GM19467 (cell line): ENCODE results near the gene TMEM120B.

ENCODE experiments used
- ATAC-seq: cut with Tn5 transposase; IDR thresholded peaks from one replicate; pipeline ENCODE4 v1.9.1; 2021; ENCODE audit warnings: mild to moderate bottlenecking, moderate library complexity; ENCODE audit not compliant: unreplicated experiment

Gene TMEM120B

DNA sequence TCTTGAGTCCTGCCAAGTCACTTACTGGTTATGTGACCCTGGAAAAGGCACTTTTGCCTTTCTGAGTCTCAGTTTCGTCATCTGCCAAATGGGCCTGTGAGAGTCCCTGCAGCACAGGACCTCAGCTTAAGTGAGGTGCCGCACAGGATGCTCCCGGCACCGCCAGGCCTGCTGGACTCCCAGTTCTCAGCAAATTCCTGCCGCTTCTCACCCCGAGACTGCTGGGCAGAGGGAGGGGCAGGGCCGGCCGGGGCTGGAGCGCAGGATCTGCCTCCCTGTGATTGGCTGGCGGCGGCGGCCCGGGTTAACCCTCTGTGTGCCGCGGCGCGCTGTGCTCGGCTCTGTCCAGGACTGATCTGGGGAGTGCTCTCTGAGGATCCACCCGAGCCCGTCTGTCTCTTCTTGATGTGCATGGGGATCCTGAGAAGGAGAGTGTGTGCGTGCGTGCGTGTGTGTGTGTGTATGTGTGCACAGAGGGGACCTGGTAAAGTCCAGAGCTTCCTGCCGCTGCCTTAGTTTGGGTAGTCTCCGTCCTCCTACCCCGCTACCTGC, 99.8 kb downstream of the TMEM120B start:
- ATAC-seq = no peak

- no peak for ATAC-seq
Measured at GRCh38 chr12:121812921-121813896, 100.7 kb downstream of the TMEM120B start.

DNA sequence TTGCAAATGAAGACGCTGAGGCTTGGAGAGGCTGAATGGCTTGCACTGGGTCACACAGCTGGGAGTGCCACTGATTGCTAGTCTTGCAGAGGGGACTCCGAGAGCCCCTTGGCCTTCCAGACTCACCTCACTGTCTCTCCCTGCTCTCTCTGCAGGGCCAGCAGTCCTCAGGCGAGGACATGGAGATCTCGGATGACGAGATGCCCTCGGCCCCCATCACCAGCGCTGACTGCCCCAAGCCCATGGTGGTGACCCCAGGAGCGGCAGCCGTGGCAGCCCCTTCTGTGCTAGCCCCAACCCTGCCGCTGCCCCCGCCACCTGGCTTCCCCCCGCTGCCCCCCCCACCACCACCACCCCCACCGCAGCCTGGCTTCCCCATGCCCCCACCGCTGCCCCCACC, 101.4 kb downstream of the TMEM120B start:
- no peak for ATAC-seq

GRCh38 chr12:121814429-121815119, 102.0 kb downstream of the TMEM120B start:
- ATAC-seq = no peak

DNA sequence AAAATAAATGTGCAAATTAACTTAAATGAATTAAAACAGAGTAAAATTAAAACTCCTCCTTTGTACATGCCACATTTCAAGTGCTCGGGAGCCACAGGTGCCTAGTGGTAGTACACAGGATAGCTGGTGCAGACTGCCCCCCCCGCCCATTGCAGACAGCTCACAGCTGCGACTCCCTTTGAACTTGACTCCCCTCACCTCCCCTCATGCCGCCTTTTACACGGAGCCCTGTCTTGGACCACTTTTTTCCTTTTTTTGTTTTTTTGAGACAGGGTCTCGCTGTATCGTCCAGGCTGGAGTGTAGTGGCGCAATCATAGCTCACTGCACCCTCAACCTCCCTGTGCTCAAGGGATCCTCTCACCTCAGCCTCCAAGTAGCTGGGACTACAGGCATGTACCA, 102.7 kb downstream of the TMEM120B start:
- no peak for ATAC-seq

- no peak for ATAC-seq
Measured at GRCh38 chr12:121816925-121817647, 104.5 kb downstream of the TMEM120B start.

- ATAC-seq = no peak
Measured at GRCh38 chr12:121817648-121818043, 105.1 kb downstream of the TMEM120B start.

- ATAC-seq = no peak
Measured at GRCh38 chr12:121819212-121819949, 106.8 kb downstream of the TMEM120B start.

DNA sequence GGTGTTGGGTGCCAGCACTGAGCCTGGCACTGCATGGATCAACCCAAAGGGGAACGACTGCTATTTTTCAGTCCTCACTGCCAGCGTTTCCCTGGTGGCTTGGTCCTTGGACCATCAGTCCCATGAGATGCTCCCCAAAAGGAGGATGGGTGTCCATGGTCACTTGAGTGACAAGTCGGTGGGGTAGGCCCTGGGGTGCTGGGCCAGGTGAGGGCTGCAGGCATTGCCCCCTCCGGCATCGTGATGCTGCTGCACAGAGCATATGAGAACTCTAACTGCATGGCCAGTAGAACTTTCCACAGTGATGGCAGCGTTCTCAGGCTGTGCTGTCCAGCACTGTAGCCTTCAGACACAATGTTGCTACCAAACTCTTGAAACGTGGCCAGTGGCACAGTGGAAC, 107.5 kb downstream of the TMEM120B start:
- no peak for ATAC-seq

DNA sequence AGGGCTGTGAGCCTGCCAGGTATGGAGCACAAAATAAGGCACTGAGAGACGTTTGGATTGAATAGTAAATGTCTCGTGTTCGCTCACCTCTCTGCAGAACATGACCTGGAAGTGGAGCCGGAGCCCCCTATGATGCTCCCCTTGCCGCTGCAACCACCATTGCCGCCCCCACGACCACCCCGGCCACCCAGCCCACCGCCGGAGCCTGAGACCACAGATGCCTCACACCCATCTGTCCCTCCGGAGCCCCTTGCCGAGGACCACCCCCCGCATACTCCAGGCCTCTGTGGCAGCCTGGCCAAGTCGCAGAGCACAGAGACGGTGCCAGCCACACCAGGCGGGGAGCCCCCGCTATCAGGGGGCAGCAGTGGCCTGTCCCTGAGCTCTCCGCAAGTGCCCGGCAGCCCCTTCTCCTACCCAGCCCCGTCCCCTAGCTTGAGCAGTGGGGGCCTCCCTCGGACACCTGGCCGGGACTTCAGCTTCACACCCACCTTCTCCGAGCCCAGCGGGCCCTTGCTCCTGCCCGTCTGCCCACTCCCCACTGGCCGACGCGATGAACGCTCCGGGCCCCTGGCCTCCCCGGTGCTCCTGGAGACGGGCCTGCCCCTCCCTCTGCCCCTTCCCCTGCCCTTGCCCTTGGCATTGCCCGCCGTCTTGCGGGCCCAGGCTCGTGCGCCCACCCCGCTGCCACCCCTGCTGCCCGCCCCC, 110.0 kb downstream of the TMEM120B start:
- no peak for ATAC-seq

GRCh38 chr12:121823101-121823726, 110.7 kb downstream of the TMEM120B start:
- no peak for ATAC-seq

DNA sequence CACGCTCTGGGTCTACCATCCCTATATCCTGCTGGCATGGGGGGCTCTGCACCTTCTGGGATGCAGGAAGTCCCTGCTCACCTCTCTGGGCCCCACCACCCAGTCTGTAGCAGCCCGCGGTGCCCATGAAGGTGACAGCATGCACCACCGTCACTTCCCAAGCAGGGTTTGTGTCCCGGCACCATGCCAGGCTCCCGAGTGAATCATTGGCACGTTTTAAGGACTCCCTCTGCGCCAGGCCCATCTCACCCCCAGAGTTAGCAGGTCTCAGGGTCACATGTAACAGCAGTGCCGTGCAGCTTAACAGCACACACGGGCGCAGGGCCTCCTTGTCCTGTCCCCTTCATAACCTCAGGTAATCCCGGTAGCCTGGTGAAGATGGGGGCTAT, 111.2 kb downstream of the TMEM120B start:
- no peak for ATAC-seq

DNA sequence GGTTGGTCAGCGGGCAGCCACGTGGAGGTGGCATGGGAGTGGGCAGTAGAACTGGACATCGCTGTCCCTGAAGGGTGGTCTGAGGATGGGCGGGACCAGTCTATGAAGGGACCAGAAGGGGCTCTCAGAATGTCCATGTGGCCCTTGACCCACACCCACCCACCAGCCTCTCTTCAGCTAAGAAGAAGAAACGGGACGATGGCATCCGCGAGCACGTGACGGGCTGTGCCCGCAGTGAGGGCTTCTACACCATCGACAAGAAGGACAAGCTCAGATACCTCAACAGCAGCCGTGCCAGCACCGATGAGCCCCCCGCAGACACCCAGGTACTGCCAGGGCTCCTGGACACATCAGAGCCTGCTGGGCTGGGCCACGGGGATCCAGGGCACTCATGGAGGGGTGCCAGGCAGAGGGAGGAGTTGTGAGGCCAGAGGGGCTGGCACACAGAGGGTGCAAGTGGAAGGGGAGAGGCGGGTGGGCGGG, 112.5 kb downstream of the TMEM120B start:
- ATAC-seq = no peak

DNA sequence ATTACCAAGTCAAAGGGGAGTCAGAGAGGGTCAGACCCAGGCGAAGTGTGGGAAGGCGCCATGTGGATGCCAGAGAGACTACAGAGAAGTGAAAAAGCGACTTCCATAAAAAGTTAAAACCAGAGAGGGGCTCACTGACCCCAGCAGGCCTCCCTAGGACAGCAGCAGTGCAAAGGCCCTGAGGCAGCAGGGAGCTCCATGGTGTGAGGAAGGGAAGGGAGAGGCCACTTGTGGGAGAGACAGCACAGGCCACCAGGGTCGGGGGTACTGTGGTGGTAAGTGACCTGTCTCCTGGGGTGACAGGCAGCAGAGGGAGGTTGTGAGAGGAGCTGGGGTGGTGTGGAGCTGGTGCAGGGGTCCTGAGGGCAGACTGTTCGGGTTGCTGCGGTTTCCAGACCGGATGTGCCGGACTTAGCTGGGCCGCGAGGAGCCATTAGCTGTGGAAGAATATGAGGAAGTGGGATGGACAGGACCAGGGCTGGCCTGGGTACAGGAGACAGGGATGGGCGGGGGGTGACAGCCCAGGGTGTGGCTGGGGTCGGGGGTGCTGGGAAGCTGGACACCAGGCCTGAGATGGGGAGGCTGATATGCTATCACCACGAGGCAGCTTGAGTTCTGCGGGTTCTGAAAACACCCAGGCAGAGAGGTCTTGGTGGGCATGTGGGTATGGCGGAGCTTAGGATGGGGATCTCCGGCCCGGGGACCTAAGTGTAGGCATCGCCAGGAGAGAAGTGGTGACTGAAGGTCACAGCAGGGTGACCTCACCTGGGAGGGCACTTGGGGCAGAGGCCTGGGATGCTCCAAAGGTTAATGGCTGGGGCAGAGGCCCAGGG, 114.0 kb downstream of the TMEM120B start:
- no peak for ATAC-seq

DNA sequence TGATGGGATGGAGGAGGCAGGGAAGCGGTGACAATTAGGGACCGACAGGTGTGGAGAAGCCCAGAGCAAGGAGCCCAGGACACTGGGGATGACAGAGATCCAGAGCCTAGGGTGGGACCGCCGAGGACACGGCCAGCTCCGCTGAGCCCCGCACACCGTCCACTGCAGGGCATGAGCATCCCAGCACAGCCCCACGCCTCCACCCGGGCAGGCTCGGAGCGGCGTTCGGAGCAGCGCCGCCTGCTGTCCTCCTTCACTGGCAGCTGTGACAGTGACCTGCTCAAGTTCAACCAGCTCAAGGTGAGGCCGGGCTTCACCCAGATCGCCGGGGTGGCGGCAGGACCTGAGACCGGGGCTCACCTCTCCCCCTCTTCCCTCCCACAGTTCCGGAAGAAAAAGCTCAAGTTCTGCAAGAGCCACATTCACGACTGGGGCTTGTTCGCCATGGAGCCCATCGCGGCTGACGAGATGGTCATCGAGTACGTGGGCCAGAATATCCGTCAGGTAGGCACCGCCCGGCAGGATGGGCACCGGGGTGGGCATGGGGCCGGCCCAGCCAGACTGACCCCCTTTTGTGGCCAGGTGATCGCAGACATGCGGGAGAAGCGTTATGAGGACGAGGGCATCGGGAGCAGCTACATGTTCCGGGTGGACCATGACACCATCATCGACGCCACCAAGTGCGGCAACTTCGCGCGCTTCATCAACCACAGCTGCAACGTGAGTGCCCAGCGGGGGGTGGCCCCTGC, 115.0 kb downstream of the TMEM120B start:
- no peak for ATAC-seq

- no peak for ATAC-seq
Measured at GRCh38 chr12:121828306-121828705, 115.8 kb downstream of the TMEM120B start.

DNA sequence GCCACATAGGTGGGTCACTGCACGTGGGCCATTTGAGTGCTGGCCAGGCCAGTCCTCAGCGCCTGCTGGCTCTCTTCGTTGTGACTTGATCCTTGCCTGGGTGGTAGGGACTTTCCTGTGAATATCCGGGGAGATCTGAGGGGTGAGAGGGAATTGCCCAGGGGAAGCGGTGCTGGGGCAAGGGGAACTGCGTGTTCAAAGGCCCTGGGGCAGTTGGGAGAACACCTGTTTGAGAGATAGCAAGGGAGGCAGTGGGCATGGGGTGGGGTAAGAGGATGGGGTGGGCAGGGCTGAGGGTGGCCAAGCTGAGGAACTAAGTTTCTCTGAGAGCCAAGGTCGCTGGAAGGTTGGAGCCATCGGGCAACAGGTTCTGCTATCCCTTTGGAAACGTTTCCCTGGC, 116.3 kb downstream of the TMEM120B start:
- no peak for ATAC-seq
